RCC 7860 (cell line): ENCODE measurements around the gene SH3BP5.

Experiments
- DNase-seq: peaks from one replicate; pipeline ENCODE4 v3.0.0-alpha.2; 2015; ENCODE audit warnings: low spot score
- FAIRE-seq: peaks from 2 replicates; lab custom pipeline; 2012; peaks lifted over from hg19 to GRCh38; lab: Jason Lieb, UNC

Gene SH3BP5

DNA sequence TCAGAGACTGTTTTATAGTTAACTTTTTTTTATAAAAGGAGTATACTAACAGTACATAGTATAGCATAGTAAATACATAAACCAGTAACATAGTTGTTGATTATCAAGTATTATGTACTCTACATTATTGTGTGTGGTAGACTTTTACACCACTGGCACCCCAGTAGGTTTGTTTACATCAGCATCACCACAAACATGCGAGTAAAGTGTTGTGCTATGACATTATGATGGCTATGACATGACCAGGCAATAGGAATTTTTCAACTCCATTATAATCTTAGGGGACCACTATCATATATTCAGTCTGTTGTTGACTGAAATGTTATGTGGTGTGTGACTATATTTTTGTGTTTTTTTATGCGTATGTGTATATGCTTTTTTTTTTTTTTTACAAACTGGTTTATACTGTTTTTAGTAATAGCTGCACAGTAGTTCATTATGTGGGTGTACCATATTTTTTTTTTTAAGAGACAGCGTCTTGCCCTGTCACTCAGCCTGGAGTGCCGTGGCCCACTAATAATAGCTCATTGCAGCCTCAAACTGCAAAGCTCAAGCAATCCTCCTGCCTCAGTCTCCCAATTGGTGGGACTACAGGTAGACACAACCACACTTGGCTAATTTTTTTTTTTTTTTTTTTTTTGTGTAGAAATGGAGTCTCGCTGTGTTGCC is 124.4 kb downstream of the SH3BP5 start:
- FAIRE-seq (no peak), DNase-seq (no peak)

DNA sequence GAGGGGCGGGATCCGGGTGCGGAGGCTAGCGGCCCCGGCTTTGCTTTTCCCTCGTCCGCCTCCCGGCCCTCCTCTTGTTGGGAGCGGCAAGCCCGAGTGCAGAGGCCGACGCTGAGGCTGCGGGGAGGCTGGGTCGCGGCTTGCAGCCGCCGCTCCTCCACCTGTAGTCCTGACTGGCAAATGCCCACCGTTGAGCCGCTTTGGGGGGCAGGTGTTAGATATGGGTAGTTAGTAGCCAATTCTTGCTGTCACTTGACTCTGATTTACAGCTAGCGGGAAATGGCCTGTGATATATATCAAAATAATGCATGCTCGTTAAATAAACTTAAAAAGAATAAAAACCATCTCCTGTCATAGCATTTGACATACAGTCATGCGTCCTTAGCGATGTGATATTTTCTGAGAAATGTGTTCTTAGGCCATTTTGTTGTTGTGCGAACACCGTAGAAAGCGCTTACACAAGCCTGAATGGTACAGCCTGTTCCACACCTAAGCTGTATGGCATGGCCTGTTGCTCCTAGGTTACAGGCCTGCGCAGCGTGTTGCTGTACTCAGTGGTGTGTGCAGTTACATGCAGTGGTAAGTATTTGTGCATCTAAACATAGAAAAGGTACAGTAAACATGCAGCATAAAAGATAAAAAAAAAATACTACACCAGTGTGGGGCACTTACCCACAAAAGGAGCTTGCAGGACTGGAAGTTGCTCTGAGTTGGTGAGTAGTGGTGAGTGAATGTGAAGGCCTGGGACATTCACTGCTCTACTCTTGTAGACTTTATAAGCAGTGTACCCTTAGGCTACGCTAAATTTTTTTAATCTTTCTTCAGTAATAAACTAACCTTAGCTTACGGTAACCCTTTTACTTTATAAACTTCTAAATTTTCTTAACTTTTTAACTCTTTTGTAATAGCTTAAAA is 125.5 kb downstream of the SH3BP5 start:
- DNase-seq (peak; percentile 5), FAIRE-seq (no peak)

DNA sequence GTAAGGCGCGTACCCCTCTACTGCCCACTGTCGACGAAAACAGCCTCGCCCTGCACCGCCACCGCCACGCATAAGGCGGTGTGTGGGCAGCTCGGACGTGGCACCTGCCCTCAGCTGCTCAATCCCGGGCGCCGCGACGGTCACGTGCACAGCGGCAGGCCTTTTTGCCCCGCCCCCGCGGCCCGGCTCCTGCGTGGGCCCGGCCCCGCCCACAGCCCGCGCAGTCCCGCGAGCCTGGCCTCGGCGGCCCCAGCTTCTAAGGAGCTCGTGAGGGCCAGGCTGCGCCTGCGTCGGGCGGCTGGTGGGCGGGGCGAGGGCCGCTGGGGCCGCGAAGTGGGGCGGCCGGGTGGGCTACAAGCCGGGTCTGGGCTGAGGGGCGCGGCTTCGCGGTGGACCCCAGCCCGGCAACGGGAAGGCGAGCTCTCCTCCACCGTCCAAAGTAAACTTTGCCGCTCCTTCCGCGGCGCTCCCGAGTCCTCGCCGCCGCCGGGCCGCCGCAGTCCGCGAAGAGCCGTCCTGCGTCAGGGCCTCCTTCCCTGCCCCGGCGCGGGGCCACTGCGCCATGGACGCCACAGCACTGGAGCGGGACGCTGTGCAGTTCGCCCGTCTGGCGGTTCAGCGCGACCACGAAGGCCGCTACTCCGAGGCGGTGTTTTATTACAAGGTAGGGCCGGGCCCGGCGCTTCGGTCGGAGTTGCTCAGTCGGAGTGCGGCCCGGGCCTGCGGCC is 126.3 kb downstream of the SH3BP5 start, which contains the start of gene CAPN7:
Gene CAPN7, plus strand, starts transcription at position 313 of the 728 bp plus-strand sequence. Its CDS starts 250 bp downstream, at position 563.
- DNase-seq: peak; percentile 79
- FAIRE-seq: no peak

DNA sequence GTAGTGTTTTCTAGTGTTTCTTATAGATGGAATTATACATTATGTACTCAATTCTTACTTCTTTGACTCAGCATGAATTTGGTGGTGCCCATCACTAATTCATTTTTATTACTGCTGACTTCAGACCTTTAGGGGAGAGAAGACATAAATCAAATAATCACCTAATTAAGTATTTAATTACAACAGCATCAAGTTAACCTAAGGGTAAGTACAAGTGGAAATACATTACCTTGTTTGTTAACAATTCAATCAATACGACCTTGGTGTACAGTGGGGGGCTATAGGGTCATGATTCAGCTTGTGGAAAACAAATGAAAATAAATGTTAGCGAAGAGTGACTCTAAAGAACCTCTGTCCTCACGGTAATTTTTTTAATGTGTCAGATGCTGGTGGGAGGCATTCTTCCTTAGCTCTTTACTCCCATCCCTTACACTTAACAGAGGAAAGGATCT is 126.9 kb downstream of the SH3BP5 start:
- FAIRE-seq: no peak
- no peak for DNase-seq
